Large intestine (tissue), 3 donors: Measurements from ENCODE around the gene NTN1. TPM values are rescaled to one million over a fixed set of nuclear protein-coding genes. Genes with fewer than 3 reads are reported as not detected.

Experiments
- DNase-seq, 2 donors: peaks; one replicate each; pipeline versions ENCODE4 v3.0.0 to v3.0.0-alpha.2; 2013
- H3K27ac ChIP-seq: one replicate; pipeline ENCODE4 v1.5.1; 2013; ENCODE audit warnings: low read length
- H3K27me3 ChIP-seq: 2 replicates; pipeline ENCODE4 v1.6.1; 2013; ENCODE audit warnings: low read length; ENCODE audit not compliant: control insufficient read depth, insufficient read depth
- H3K36me3 ChIP-seq: 2 replicates; pipeline ENCODE4 v1.6.1; 2013; ENCODE audit warnings: low read length; ENCODE audit not compliant: control insufficient read depth, insufficient read depth
- H3K4me1 ChIP-seq: one replicate; pipeline ENCODE4 v1.6.1; 2013; ENCODE audit warnings: low read length; ENCODE audit not compliant: control insufficient read depth, insufficient read depth
- H3K4me3 ChIP-seq: one replicate; pipeline ENCODE4 v1.5.1; 2013; ENCODE audit warnings: low read length
- H3K9me3 ChIP-seq: one replicate; pipeline ENCODE4 v1.6.1; 2013; ENCODE audit warnings: mild to moderate bottlenecking, low read depth, low read length, moderate library complexity; ENCODE audit not compliant: control insufficient read depth
- WGBS: methylation state at CpG from one replicate; pipeline ENCODE4 v1.1.5; 2013; ENCODE audit warnings: low lambda C conversion rate; ENCODE audit not compliant: insufficient coverage; 5-methylcytosine and 5-hydroxymethylcytosine counted together
- polyA plus RNA-seq: library from polyadenylated mRNA; unstranded; fragments of 120-200 nt; gene quantifications from one replicate; pipeline ENCODE4 v1.2.1, GENCODE V29; 2013

Gene NTN1
- polyA plus RNA-seq, 1 donor: 11.3 TPM

DNA sequence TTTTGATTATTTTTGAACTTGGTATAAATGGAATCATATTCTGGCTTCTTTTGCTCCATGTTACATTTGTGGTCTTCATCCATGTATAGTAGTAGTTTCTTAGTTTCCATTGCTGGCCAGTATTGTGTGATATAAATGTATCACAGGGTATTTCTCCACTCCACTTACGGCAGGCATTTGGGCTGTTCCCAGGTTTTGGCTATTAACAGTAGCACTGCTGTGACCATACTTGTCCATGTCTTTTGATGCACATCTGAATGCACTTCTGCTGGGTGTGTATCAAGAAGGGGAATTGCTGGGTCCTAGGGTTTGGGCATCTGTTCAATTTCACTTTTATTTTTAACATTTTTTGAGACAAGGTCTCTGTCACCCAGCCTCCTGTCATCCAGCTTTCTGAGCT lies 13.9 kb downstream of the NTN1 start:
- Histone ChIP-seq H3K27ac (no peak overlapping the region), H3K4me3 (no peak overlapping the region), H3K4me1 (no peaks in the 10 kb centered on the region), H3K9me3 (no peaks in the 10 kb centered on the region), H3K36me3 (no peaks in the 10 kb centered on the region), H3K27me3 (no peaks in the 10 kb centered on the region)
- no peak for DNase-seq
- no CpG with 5 or more reads among the region's 1 CpG for WGBS

DNA sequence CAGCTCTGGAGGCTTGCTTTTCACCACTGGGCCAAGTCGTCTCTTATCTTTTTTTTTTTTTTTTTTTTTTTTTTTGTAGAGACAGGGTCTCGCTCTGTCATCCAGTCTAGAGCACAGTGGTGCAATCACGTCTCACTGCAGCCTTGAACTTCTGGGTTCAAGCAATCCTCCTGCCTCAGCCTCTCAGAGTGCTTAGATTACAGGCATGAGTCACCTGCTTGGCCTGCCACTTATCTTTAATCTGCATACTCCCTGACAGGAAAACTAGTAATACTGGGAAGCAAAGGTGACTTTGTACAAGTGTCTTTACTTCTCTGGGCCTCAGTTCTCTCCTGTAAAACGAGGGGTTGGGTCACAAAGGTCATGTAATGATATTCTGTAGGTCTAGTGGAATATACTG lies 15.0 kb downstream of the NTN1 start:
- Histone ChIP-seq H3K27me3 (no peaks in the 10 kb centered on the region), H3K9me3 (no peaks in the 10 kb centered on the region), H3K4me3 (no peak overlapping the region), H3K27ac (no peak overlapping the region), H3K36me3 (no peaks in the 10 kb centered on the region), H3K4me1 (no peaks in the 10 kb centered on the region)
- WGBS: no CpG with 5 or more reads among the region's 4 CpGs
- DNase-seq: peak in 1 of 2 donors; percentile 17

DNA sequence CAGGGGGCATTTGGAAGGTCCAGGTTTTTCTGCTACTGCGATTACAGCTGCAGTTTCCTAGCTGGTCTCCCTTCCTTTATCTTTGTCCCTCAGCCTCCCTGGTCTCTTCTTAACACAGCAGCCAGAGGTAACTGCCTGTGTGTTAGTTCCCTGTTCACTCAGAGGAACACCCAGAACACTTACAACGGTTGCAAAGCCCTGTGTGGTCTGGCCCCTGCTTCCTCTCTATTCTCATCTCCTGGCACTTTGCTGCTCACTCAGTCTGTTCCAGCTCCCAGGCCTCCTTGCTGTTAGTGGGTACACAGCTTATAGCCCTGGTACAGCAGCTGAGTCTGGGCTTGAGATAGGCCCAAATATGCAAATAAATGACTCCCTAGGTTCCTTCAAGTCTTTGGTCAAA lies 16.4 kb downstream of the NTN1 start:
- WGBS: 100% methylated on average over 1 of the region's 2 CpGs
- no peak overlapping the region for H3K27ac ChIP-seq
- H3K9me3 ChIP-seq: no peaks in the 10 kb centered on the region

DNA sequence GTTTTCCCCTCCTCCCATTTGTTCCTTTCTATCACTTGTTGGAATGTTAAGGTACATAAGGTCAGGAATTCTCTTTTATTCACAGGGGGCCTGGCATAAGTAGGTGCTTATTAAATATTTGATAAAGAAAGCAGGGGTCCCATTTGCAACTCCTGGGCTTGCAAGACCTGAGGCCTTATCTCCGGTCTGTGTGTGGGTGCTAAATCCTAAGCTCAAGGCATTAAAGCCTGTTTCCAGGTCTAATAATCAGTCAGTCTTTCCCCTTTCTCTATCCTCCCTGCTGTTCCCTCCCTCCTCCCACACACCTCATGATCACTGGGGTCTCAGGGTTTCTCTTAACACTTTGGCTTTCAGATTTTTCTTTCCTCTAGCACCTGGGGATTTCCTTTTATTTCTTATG lies 17.1 kb downstream of the NTN1 start:
- no peak overlapping the region for H3K4me3 ChIP-seq
- no peaks in the 10 kb centered on the region for H3K9me3 ChIP-seq
- H3K27ac ChIP-seq: no peak overlapping the region
- DNase-seq: no peak
- no peaks in the 10 kb centered on the region for H3K36me3 ChIP-seq
- no CpG with 5 or more reads among the region's 1 CpG for WGBS
- no peaks in the 10 kb centered on the region for H3K4me1 ChIP-seq
- no peaks in the 10 kb centered on the region for H3K27me3 ChIP-seq

More for the DNA sequence above, 16.4 kb downstream of the NTN1 start:
- no peaks in the 10 kb centered on the region for H3K4me1 ChIP-seq
- H3K36me3 ChIP-seq: no peaks in the 10 kb centered on the region
- no peak overlapping the region for H3K4me3 ChIP-seq
- no peak for DNase-seq
- no peaks in the 10 kb centered on the region for H3K27me3 ChIP-seq

DNA sequence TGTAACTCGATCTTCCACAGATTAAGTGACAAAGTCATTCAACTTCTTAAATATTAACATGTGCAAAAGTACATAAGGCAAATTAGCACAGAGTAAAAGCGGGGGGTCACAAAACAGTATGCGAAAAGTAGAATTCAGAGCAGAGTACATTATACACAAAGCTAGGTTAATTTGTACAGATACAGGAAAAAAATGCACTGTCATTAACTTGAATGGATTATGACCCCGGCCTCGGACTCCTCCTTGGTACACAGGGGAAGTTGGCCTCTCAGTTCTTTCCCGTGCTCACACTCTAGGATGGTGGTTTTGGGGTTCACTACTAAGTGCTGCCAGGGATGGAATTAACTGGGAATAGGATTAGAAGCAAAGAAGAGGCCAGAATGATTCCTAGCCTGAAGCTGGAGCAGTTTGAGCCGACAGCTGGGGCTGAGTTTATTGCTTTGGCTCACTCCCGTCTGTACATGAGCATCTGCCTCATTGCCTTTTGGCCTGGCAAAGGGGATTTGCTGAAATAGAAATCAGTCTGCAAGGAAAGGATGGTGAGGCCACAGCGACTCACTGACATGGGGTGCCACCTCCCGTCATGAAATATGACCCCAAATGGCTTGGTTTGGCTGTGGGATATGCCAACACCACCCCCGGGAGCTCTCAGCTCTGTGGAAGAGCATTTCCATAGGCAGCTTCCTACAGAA lies 23.6 kb downstream of the NTN1 start:
- H3K27me3 ChIP-seq: no peaks in the 10 kb centered on the region
- 67% methylated on average over 4 of the region's 11 CpGs for WGBS
- H3K9me3 ChIP-seq: no peaks in the 10 kb centered on the region
- no peak overlapping the region for H3K27ac ChIP-seq
- peaks cover 5% of the 10 kb centered on the region for H3K4me1 ChIP-seq
- peak in 1 of 2 donors; percentile 52 for DNase-seq
- H3K4me3 ChIP-seq: no peak overlapping the region
- no peaks in the 10 kb centered on the region for H3K36me3 ChIP-seq

DNA sequence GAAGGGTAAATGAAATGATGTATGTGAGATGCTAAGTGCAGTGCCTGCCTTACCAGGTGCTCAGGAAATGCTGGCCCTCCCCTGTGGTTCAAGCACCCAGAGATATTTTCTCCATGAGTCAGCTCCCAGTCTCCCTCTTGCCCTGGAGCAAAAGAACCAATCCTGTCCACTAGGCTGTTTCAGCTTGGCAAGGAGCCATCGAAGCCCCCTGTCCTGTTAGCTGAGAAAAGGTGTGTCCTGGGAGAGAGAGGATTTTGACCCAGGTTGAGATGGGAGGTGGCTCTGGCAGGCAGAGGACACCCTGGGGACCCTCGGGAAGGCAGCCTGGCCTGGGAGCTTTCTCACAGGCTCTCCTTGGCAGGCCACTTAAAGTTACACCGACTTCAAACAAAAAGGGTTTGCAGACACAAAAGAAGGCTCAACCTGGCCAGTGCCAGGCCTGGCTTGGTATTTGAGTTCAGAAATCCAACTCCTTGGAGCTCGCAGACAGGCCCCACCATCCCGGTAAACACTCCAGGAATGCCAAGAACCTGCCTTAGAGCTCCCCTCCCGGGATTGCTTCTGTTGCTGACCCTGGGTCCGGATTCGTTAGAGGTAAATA lies 29.6 kb downstream of the NTN1 start:
- Histone ChIP-seq H3K4me3 (no peak overlapping the region), H3K27me3 (no peaks in the 10 kb centered on the region), H3K4me1 (no peaks in the 10 kb centered on the region), H3K27ac (no peak overlapping the region), H3K9me3 (no peaks in the 10 kb centered on the region), H3K36me3 (no peaks in the 10 kb centered on the region)
- DNase-seq: peak in 1 of 2 donors; percentile 39
- no CpG with 5 or more reads among the region's 8 CpGs for WGBS

DNA sequence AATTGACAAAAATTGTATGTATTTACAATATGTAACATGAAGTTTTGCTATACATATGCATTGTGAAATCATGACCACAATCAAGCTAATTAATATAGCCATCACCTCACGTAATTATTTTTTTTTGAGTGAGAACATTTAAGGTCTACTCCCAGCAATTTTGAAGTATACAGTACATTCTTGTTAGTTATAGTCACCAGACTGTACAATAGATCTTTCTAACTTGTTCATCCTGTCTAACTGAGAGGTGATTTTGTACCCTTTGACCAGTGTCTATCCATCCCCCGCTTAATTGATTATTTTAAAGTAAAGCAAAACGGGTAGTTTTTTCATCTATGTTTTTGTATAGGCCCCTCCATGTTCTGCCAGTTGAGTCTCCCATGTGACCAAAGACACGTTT lies 30.3 kb downstream of the NTN1 start:
- Histone ChIP-seq H3K27me3 (no peaks in the 10 kb centered on the region), H3K4me1 (no peaks in the 10 kb centered on the region), H3K9me3 (no peaks in the 10 kb centered on the region), H3K36me3 (no peaks in the 10 kb centered on the region), H3K4me3 (no peak overlapping the region), H3K27ac (no peak overlapping the region)
- DNase-seq: no peak
- WGBS: no CpG with 5 or more reads among the region's 4 CpGs

DNA sequence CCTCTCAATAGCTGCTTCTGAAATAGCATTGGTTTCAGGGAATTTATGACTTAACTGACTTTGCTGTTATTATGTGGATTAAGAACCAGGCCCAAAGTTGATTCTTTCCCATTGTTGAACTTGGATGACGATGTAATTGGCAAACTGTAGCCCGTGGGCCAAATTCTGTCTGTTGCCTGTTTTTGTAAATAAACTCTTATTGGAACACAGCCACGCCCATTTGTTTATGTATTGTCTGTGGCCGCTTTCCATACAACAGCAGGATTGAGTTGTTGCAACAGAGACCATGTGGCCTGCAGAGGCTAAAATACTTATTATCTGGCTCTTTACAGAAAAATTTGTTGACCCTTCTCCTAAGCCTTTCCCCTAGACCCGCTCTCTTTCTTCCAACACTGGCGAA lies 31.6 kb downstream of the NTN1 start:
- Histone ChIP-seq H3K4me1 (no peaks in the 10 kb centered on the region), H3K27ac (no peak overlapping the region), H3K36me3 (no peaks in the 10 kb centered on the region), H3K9me3 (no peaks in the 10 kb centered on the region), H3K27me3 (no peaks in the 10 kb centered on the region), H3K4me3 (no peak overlapping the region)
- WGBS: no CpG with 5 or more reads among the region's 6 CpGs
- DNase-seq: no peak

DNA sequence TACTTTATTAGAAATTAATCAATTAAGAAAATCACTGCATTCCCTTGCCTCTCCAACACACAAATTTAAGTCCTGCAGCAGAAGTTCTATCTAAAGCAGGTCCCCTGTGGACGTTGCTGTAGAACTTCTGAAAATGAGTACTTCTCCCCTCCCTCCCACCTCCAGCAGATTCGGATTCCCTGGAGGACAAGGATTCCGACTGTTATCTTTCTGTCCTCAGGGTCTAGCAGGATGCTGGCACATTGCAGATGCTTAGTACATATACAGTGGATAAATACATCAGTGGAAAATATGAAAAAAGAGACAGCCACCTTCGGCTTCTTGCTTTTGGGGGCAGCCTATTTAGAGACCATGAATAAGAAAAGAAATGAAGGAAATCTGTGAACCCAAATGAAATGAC lies 32.1 kb downstream of the NTN1 start:
- WGBS: no CpG with 5 or more reads among the region's 4 CpGs
- Histone ChIP-seq H3K4me1 (no peaks in the 10 kb centered on the region), H3K4me3 (no peak overlapping the region), H3K27ac (no peak overlapping the region), H3K9me3 (no peaks in the 10 kb centered on the region), H3K27me3 (no peaks in the 10 kb centered on the region), H3K36me3 (no peaks in the 10 kb centered on the region)
- no peak for DNase-seq

DNA sequence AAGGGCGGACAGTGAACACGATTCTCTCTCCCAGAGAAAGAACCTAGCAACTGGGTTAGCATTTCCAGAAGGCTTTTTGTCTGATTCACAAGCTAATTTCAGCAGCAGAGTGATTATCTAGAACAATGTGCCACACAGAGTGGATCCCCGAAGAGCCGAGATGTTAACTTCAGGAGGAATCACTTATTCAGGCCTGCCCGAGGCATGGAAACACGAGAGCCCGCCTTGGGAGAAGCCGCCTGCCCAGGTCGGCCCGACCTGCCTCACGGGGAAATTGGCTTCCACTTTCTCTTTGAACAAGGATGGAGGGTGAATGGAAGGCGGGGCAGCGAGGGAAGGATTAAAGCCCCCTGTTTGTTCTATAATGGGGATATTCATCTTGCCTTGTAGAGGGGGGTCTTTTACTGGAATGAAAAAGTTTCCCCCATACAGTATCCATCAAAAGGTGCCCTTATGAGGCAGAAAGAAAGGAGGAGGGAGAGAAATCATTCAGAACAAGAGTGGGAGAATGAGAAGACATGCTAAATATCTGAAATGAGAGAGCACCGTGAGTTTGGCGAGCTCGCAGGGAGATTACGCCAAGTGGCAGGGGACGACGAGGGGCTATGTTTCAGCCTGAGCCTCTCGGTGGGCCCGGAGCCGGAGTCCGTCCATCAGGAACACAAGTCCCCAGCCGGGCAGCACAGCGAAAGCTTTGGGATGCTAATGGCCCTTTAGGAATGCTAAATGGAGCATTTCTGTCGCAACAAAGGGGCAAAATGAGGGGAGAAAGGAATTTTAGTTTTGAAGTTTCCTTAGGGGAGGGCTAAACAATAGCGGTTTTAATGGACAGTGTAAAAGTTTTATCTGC lies 33.0 kb downstream of the NTN1 start:
- H3K4me3 ChIP-seq: no peak overlapping the region
- H3K36me3 ChIP-seq: no peaks in the 10 kb centered on the region
- no peaks in the 10 kb centered on the region for H3K27me3 ChIP-seq
- no peak for DNase-seq
- no peak overlapping the region for H3K27ac ChIP-seq
- no peaks in the 10 kb centered on the region for H3K9me3 ChIP-seq
- no peaks in the 10 kb centered on the region for H3K4me1 ChIP-seq
- 82% methylated on average over 3 of the region's 27 CpGs for WGBS
